ENCODE measurements around the gene ZNF883. TPM values are rescaled to one million over a fixed set of nuclear protein-coding genes. Genes with fewer than 3 reads are reported as not detected.
A peak's percentile ranks its signal among the peaks of the same experiment; 100 is the strongest.
"Not testable (repeated sequence)": the region's sequence is repeated elsewhere in the genome, so short reads cannot be mapped to it uniquely, and the experiment has no call there.

ZNF883 gene
- not detected in 2 replicates for total RNA-seq (2014; rRNA removed; shearing (Covaris generic))

DNA sequence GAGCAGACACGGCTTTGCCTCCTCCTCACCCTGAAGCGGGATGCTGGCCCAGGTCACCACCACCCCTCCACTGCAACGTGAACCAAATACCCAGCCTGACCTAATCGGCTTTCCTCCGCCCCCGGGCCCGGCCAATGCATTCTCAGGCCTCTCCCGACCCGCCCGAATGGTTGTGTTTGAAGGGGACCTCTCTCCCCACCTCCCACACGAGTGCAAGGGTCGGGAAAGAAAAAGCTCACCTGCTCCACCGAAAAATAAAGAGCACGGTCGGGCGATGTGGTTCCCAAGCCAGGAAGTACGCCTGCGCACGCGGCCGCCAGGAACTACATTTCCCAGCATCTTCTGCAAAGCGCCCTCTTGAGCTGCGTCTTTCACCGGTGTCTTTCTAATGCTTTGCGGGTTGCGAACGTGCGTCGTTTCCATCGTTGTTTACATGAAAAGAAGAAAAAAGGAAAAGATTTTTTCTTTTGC is at the start of gene ZNF883:
ZNF883 (minus strand) TSS at position 282 of the 471 bp plus-strand sequence.
- peaks cover 13% of the 10 kb centered on the region; the same call in 1 of the 2 replicates for H3K9me3 ChIP-seq (replicated peaks)
- no peak for DNase-seq
- H3K4me1 ChIP-seq, result no peaks in the 10 kb centered on the region
- H3K4me3 ChIP-seq, result no peak within 1 kb of the TSS
- no peak within 1 kb of the TSS for H3K27ac ChIP-seq
- H3K27me3 ChIP-seq, result no peaks in the 10 kb centered on the region
- H3K36me3 ChIP-seq, result no peaks in the 10 kb centered on the region

- H3K4me3 ChIP-seq; H3K27me3 ChIP-seq; H3K4me1 ChIP-seq; H3K36me3 ChIP-seq; H3K9me3 ChIP-seq (replicated peaks); DNase-seq; H3K27ac ChIP-seq: not testable (repeated sequence)
Observed at GRCh38 chr9:113061072-113061850, 49.3 kb upstream of the ZNF883 start.

DNA sequence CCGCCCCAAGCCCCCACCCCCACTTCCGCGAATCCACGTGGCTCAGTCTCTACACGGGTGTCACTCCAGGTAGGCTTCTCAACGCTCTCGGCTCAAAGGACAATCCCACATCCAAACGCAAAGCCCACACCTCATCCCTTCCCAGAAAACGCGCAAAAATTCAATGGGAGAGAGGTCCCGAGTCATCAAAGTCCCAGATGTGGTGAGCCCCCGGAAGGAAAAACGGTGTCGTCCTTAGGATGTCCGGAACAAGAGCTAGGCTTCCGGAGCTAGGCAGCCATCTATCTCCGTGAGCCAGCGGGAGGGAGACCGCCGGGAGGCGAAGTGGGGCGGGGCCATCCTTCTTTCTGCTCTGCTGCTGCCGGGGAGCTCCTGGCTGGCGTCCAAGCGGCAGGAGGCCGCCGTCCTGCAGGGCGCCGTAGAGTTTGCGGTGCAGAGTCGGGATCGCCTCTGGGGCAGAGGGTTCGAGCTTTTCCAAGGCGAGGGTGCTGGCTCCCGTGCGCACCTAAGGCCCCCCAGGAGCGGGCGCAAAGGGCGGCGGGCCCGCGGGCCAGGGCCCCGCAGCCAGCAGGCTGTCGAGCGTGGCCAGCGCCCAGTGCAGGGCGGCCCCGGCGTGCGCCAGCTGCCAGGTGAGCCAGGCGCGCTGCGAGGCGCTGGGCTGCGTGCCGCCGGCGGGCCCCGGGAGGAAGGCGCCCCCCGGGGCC is 47.7 kb upstream of the ZNF883 start:
- H3K4me3 ChIP-seq, H3K27ac ChIP-seq, DNase-seq, H3K27me3 ChIP-seq, H3K36me3 ChIP-seq, H3K4me1 ChIP-seq: not testable (repeated sequence)
- peaks cover 15% of the 10 kb centered on the region for H3K9me3 ChIP-seq (replicated peaks)

DNA sequence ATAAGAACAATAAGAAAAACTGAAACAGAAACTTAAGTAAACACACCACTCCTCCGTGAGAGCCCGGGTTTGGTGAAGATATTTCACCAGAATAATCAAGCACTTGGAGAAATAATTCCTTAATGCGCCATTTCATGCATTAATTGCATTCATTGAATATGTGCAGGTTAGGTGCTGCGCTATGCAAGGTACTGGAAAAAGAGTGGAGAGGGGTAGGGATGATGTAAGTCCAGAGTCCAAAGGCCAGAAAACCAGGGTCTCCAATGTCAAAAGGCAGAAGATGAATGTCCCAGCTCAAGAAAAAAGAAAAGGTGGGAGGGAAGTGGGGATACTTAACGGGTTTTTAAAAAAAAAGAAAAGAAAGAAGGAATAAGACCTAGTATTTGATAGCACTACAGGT is 45.2 kb upstream of the ZNF883 start:
- H3K9me3 ChIP-seq (replicated peaks), result peaks cover 34% of the 10 kb centered on the region
- H3K4me3 ChIP-seq, result peak overlapping the region; percentile 91
- H3K27me3 ChIP-seq, result no peaks in the 10 kb centered on the region
- H3K27ac ChIP-seq, result peak overlapping the region; percentile 77; the same call in 1 of the 2 replicates
- H3K4me1 ChIP-seq, result no peaks in the 10 kb centered on the region
- no peaks in the 10 kb centered on the region for H3K36me3 ChIP-seq
- DNase-seq, result peak in 1 of 2 experiments; percentile 17

- Histone ChIP-seq H3K4me3 (peak within 1 kb of the TSS; percentile 91), H3K36me3 (no peaks in the 10 kb centered on the region), H3K27ac (peak within 1 kb of the TSS; percentile 77), H3K9me3 (replicated peaks) (peaks cover 34% of the 10 kb centered on the region), H3K27me3 (no peaks in the 10 kb centered on the region), H3K4me1 (no peaks in the 10 kb centered on the region)
- peak; percentile 95 to 96 for DNase-seq
Observed at GRCh38 chr9:113056191-113057106, 44.5 kb upstream of the ZNF883 start, which contains the start of gene ZFP37. Gene ZFP37 (minus strand): TSS chr9:113056724. CDS start chr9:113056688, 36 bp downstream.

DNA sequence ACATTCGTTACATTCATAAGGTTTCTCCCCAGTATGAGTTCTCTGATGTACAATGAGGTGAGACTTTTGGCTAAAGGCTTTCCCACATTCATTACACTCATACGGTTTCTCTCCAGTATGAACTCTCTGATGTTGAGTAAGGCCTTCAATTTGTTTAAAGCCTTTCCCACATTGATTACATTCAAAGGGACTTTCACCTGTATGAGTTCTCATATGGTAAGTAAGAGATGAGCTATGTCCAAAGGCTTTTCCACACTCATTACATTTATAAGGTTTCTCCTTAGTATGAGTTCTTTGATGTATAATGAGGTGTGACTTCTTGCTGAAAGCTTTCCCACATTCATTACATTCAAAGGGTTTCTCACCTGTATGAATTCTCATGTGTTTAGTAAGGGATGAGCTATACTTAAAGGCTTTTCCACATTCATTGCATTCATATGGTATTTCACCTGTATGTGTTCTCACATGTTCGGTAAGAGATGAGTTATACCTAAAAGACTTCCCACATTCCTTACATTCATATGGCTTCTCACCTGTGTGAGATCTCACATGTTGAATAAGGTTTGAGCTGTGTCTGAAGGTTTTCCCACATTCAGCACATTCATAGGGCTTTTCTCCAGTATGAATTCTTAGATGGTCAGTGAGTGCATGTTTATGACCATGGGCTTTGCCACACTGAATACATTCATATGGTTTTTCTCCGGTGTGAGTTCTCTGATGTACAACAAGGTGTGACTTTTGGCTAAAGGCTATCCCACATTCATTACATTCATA is 31.1 kb upstream of the ZNF883 start:
- no peak overlapping the region for H3K27ac ChIP-seq
- no peaks in the 10 kb centered on the region for H3K27me3 ChIP-seq
- H3K4me3 ChIP-seq, result no peak overlapping the region
- no peaks in the 10 kb centered on the region for H3K4me1 ChIP-seq
- H3K9me3 ChIP-seq (replicated peaks), result peaks cover 63% of the 10 kb centered on the region
- DNase-seq, result peak in 1 of 2 experiments; percentile 32
- peaks cover 67% of the 10 kb centered on the region for H3K36me3 ChIP-seq

- H3K9me3 ChIP-seq (replicated peaks), result peaks cover 7% of the 10 kb centered on the region; the same call in 1 of the 2 replicates
- no peaks in the 10 kb centered on the region for H3K4me1 ChIP-seq
- H3K4me3 ChIP-seq, result no peak overlapping the region
- DNase-seq, result no peak
- no peak overlapping the region for H3K27ac ChIP-seq
- no peaks in the 10 kb centered on the region for H3K27me3 ChIP-seq
- no peaks in the 10 kb centered on the region for H3K36me3 ChIP-seq
Observed at GRCh38 chr9:113026200-113026599, 14.2 kb upstream of the ZNF883 start.

GRCh38 chr9:113018247-113018646 is 6.3 kb upstream of the ZNF883 start:
- H3K36me3 ChIP-seq, result no peaks in the 10 kb centered on the region
- no peak overlapping the region for H3K4me3 ChIP-seq
- H3K4me1 ChIP-seq, result no peaks in the 10 kb centered on the region
- no peak for DNase-seq
- H3K27ac ChIP-seq, result no peak overlapping the region
- peaks cover 12% of the 10 kb centered on the region; the same call in 1 of the 2 replicates for H3K9me3 ChIP-seq (replicated peaks)
- no peaks in the 10 kb centered on the region for H3K27me3 ChIP-seq

- Histone ChIP-seq H3K36me3 (no peaks in the 10 kb centered on the region), H3K27ac (no peak overlapping the region), H3K9me3 (replicated peaks) (peaks cover 9% of the 10 kb centered on the region; the same call in 1 of the 2 replicates), H3K27me3 (no peaks in the 10 kb centered on the region), H3K4me3 (no peak overlapping the region), H3K4me1 (no peaks in the 10 kb centered on the region)
- DNase-seq, result no peak
Observed at GRCh38 chr9:113012492-113012891, 500 bp upstream of the ZNF883 start.

GRCh38 chr9:113005777-113006176 is 6.2 kb downstream of the ZNF883 start:
- Histone ChIP-seq H3K27ac (no peak overlapping the region), H3K9me3 (replicated peaks) (peaks cover 22% of the 10 kb centered on the region), H3K4me1 (no peaks in the 10 kb centered on the region), H3K27me3 (no peaks in the 10 kb centered on the region), H3K36me3 (no peaks in the 10 kb centered on the region), H3K4me3 (no peak overlapping the region)
- no peak for DNase-seq

- no peaks in the 10 kb centered on the region for H3K27me3 ChIP-seq
Observed at GRCh38 chr9:112997236-112997941, 14.6 kb downstream of the ZNF883 start.

GRCh38 chr9:112971415-112971814 is 40.6 kb downstream of the ZNF883 start:
- Histone ChIP-seq H3K4me1 (no peaks in the 10 kb centered on the region), H3K36me3 (no peaks in the 10 kb centered on the region), H3K4me3 (no peak overlapping the region), H3K27me3 (no peaks in the 10 kb centered on the region), H3K9me3 (replicated peaks) (peaks cover 4% of the 10 kb centered on the region), H3K27ac (no peak overlapping the region)
- peak; percentile 45 to 64 for DNase-seq

More at GRCh38 chr9:112997236-112997941, 14.6 kb downstream of the ZNF883 start:
- peak in 1 of 2 experiments; percentile 2 for DNase-seq
- Histone ChIP-seq H3K4me1 (no peaks in the 10 kb centered on the region), H3K36me3 (no peaks in the 10 kb centered on the region), H3K9me3 (replicated peaks) (peaks cover 45% of the 10 kb centered on the region), H3K27ac (no peak overlapping the region), H3K4me3 (no peak overlapping the region)

DNA sequence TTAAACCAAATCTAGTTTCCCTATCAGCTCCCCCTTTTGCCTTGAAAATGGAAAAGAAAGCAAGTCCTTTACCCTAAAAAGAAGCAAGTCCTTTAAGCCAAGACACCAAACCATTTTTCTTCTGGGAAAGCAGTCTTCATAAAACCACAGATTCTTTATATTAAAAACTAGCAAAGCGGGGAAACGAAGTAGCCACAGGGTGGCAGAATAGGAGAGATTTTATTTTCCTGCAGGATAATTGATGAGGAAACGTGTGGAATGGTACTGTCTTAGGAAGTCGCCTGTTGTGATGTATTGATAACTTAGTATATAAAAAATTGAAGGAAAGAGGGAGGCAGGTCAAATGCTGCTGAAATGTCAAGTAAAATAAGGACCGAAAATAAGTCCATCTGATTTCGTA is 41.1 kb downstream of the ZNF883 start:
- Histone ChIP-seq H3K27ac (no peak overlapping the region), H3K4me1 (no peaks in the 10 kb centered on the region), H3K36me3 (no peaks in the 10 kb centered on the region), H3K27me3 (no peaks in the 10 kb centered on the region), H3K4me3 (no peak overlapping the region), H3K9me3 (replicated peaks) (peaks cover 4% of the 10 kb centered on the region)
- DNase-seq, result peak in 1 of 2 experiments; percentile 19

All from SJCRH30 (cell line).